Astrocyte (in vitro differentiated cells and primary cell): ENCODE results near the gene PAFAH1B2. TPM values are rescaled to one million over a fixed set of nuclear protein-coding genes. Genes with fewer than 3 reads are reported as not detected.

Experiments
- DNase-seq: peaks from one replicate; pipeline ENCODE4 v3.0.0-alpha.2; 2010; ENCODE audit warnings: low read depth
- FAIRE-seq: peaks from 2 replicates; lab custom pipeline; 2011; peaks lifted over from hg19 to GRCh38; lab: Jason Lieb, UNC
- H2AFZ ChIP-seq: 2 replicates; pipeline ENCODE4 v1.6.0; 2012; ENCODE audit warnings: low read depth, low read length, inconsistent platforms
- H3K27ac ChIP-seq: 2 replicates; pipeline ENCODE4 v1.5.1; 2011; ENCODE audit warnings: low read depth, low read length, inconsistent platforms
- H3K27me3 ChIP-seq: 2 replicates; pipeline ENCODE4 v1.6.0; 2011; ENCODE audit warnings: low read length, inconsistent platforms; ENCODE audit not compliant: insufficient read depth
- H3K36me3 ChIP-seq: 2 replicates; pipeline ENCODE4 v1.5.1; 2011; ENCODE audit warnings: low read length, inconsistent platforms; ENCODE audit not compliant: insufficient read depth
- H3K4me1 ChIP-seq: 2 replicates; pipeline ENCODE4 v1.5.1; 2011; ENCODE audit warnings: low read length, inconsistent platforms; ENCODE audit not compliant: insufficient read depth
- H3K4me2 ChIP-seq: 2 replicates; pipeline ENCODE4 v1.6.0; 2012; ENCODE audit warnings: low read length, inconsistent platforms
- H3K4me3 ChIP-seq: 2 replicates; pipeline ENCODE4 v1.5.1; 2011; ENCODE audit warnings: low read depth, mild to moderate bottlenecking, low read length, inconsistent platforms; ENCODE audit not compliant: insufficient read depth
- H3K79me2 ChIP-seq: 2 replicates; pipeline ENCODE4 v1.6.0; 2012; ENCODE audit warnings: mild to moderate bottlenecking, low read length, inconsistent platforms; ENCODE audit not compliant: insufficient read depth
- H3K9ac ChIP-seq: 2 replicates; pipeline ENCODE4 v1.6.0; 2012; ENCODE audit warnings: mild to moderate bottlenecking, low read length, inconsistent platforms
- H3K9me3 ChIP-seq: 2 replicates; pipeline ENCODE4 v1.5.1; 2012; ENCODE audit warnings: low read depth, mild to moderate bottlenecking, low read length, inconsistent platforms; ENCODE audit not compliant: insufficient read depth
- H4K20me1 ChIP-seq: 2 replicates; pipeline ENCODE4 v1.6.0; 2012; ENCODE audit warnings: low read length, inconsistent platforms; ENCODE audit not compliant: insufficient read depth
- H3K27ac Mint-ChIP-seq: one replicate; pipeline ENCODE4 v1.8.0; 2021; ENCODE audit warnings: mild to moderate bottlenecking, mixed read lengths; ENCODE audit not compliant: unreplicated experiment
- H3K27me3 Mint-ChIP-seq: one replicate; pipeline ENCODE4 v1.8.0; 2021; ENCODE audit warnings: low read depth, mixed read lengths; ENCODE audit not compliant: unreplicated experiment
- H3K36me3 Mint-ChIP-seq: one replicate; pipeline ENCODE4 v1.8.0; 2021; ENCODE audit warnings: low read depth, mixed read lengths; ENCODE audit not compliant: unreplicated experiment
- H3K4me1 Mint-ChIP-seq: one replicate; pipeline ENCODE4 v1.8.0; 2021; ENCODE audit warnings: low read depth, mixed read lengths; ENCODE audit not compliant: unreplicated experiment
- H3K4me3 Mint-ChIP-seq: one replicate; pipeline ENCODE4 v1.8.0; 2021; ENCODE audit warnings: mild to moderate bottlenecking, moderate library complexity, mixed read lengths; ENCODE audit not compliant: unreplicated experiment
- H3K9me3 Mint-ChIP-seq: one replicate; pipeline ENCODE4 v1.8.0; 2021; ENCODE audit warnings: mild to moderate bottlenecking, mixed read lengths; ENCODE audit not compliant: unreplicated experiment
- CTCF ChIP-seq: IDR thresholded peaks from 2 replicates; pipeline ENCODE4 v1.5.1; 2011; ENCODE audit warnings: low read depth, mild to moderate bottlenecking, inconsistent platforms, low read length, moderate library complexity; ENCODE audit not compliant: insufficient read depth
- EZH2 ChIP-seq: IDR thresholded peaks from 2 replicates; pipeline ENCODE4 v1.6.1; 2012; ENCODE audit warnings: mild to moderate bottlenecking, low read length, inconsistent platforms; ENCODE audit not compliant: insufficient read depth
- total RNA-seq: library from RNA; stranded (reverse); gene quantifications from 2 replicates; pipeline ENCODE4 v1.2.1, GENCODE V29; 2021

PAFAH1B2 gene
- total RNA-seq, 1 donor from 2014 or later, result 142 TPM

- H3K4me2 ChIP-seq, result no peak overlapping the region
- Mint-ChIP-seq H3K9me3 (no peaks in the 10 kb centered on the region), H3K36me3 (peaks cover 39% of the 10 kb centered on the region), H3K4me1 (peaks cover 11% of the 10 kb centered on the region), H3K4me3 (no peak overlapping the region), H3K27ac (no peak overlapping the region), H3K27me3 (no peaks in the 10 kb centered on the region)
- no peak for TF ChIP-seq EZH2
- H2AFZ ChIP-seq, result no peak overlapping the region
- no peaks in the 10 kb centered on the region for H4K20me1 ChIP-seq
- DNase-seq (no peak), FAIRE-seq (no peak)
- no peak overlapping the region for H3K9ac ChIP-seq
- no peak overlapping the region for H3K4me3 ChIP-seq
- no peak overlapping the region for H3K27ac ChIP-seq
- H3K27me3 ChIP-seq, result no peaks in the 10 kb centered on the region
- no peaks in the 10 kb centered on the region for H3K9me3 ChIP-seq
- H3K36me3 ChIP-seq, result peaks cover 17% of the 10 kb centered on the region
- H3K79me2 ChIP-seq, result peaks cover 9% of the 10 kb centered on the region
- H3K4me1 ChIP-seq, result peaks cover 10% of the 10 kb centered on the region
These were observed 49.3 kb downstream of the PAFAH1B2 start for GRCh38 chr11:117193130-117194020.

GRCh38 chr11:117194267-117194666 lies 50.2 kb downstream of the PAFAH1B2 start:
- no peak overlapping the region for H3K4me3 ChIP-seq
- H3K4me1 Mint-ChIP-seq, result peaks cover 18% of the 10 kb centered on the region
- H3K9me3 ChIP-seq, result no peaks in the 10 kb centered on the region
- no peak overlapping the region for H3K9ac ChIP-seq
- H2AFZ ChIP-seq, result no peak overlapping the region
- H3K9me3 Mint-ChIP-seq, result no peaks in the 10 kb centered on the region
- peak overlapping the region; percentile 53 for H3K27ac Mint-ChIP-seq
- no peak overlapping the region for H3K27ac ChIP-seq
- FAIRE-seq (no peak), DNase-seq (no peak)
- peaks cover 16% of the 10 kb centered on the region for H3K36me3 ChIP-seq
- no peak overlapping the region for H3K4me2 ChIP-seq
- peaks cover 36% of the 10 kb centered on the region for H3K36me3 Mint-ChIP-seq
- H3K4me3 Mint-ChIP-seq, result no peak overlapping the region
- peaks cover 15% of the 10 kb centered on the region for H3K4me1 ChIP-seq
- TF ChIP-seq CTCF (no peak), EZH2 (no peak)
- no peaks in the 10 kb centered on the region for H4K20me1 ChIP-seq
- H3K27me3 ChIP-seq, result no peaks in the 10 kb centered on the region
- peaks cover 18% of the 10 kb centered on the region for H3K79me2 ChIP-seq
- no peaks in the 10 kb centered on the region for H3K27me3 Mint-ChIP-seq

- Mint-ChIP-seq H3K4me1 (peaks cover 20% of the 10 kb centered on the region), H3K36me3 (peaks cover 36% of the 10 kb centered on the region), H3K9me3 (no peaks in the 10 kb centered on the region), H3K4me3 (no peak overlapping the region), H3K27me3 (no peaks in the 10 kb centered on the region), H3K27ac (peak overlapping the region; percentile 48)
- Histone ChIP-seq H3K27me3 (no peaks in the 10 kb centered on the region), H3K9ac (no peak overlapping the region), H3K4me3 (no peak overlapping the region), H3K36me3 (peaks cover 7% of the 10 kb centered on the region), H3K4me2 (no peak overlapping the region), H3K79me2 (peaks cover 28% of the 10 kb centered on the region), H3K4me1 (peaks cover 15% of the 10 kb centered on the region), H4K20me1 (peaks cover 10% of the 10 kb centered on the region), H2AFZ (no peak overlapping the region), H3K9me3 (no peaks in the 10 kb centered on the region), H3K27ac (no peak overlapping the region)
- TF ChIP-seq CTCF, result no peak
- no peak for TF ChIP-seq EZH2
- FAIRE-seq, result no peak
- no peak for DNase-seq
These were observed 51.2 kb downstream of the PAFAH1B2 start for GRCh38 chr11:117195258-117195657.
